NCI-H748 treated with DMSO at 0.1 percent for 48 hours (cell line): ENCODE results near the gene MAGED4B.
"Not testable (repeated sequence)": the region's sequence is repeated elsewhere in the genome, so short reads cannot be mapped to it uniquely, and the experiment has no call there.

Experiments used
- DNase-seq: peaks from one replicate; lab custom pipeline; 2025; lab: John Stamatoyannopoulos, UW

The MAGED4B gene

GRCh38 chrX:52068666-52069640, at the start of gene MAGED4B:
Gene MAGED4B (minus strand): TSS chrX:52069183. CDS start chrX:52068172, 1,011 bp downstream.
- not testable (repeated sequence) for DNase-seq

GRCh38 chrX:52118262-52118661, 49.3 kb upstream of the MAGED4B start:
- DNase-seq, result no peak

- DNase-seq, result no peak
These were observed 13.6 kb upstream of the MAGED4B start for GRCh38 chrX:52082578-52082977.

- no peak for DNase-seq
These were observed 9.1 kb upstream of the MAGED4B start for GRCh38 chrX:52078131-52078530.

GRCh38 chrX:52042288-52042687, 26.7 kb downstream of the MAGED4B start:
- not testable (repeated sequence) for DNase-seq

- no peak for DNase-seq
These were observed 34.8 kb downstream of the MAGED4B start for GRCh38 chrX:52034211-52034610.

- no peak for DNase-seq
These were observed 37.6 kb downstream of the MAGED4B start for GRCh38 chrX:52031371-52031770.

- DNase-seq, result no peak
These were observed 53.2 kb downstream of the MAGED4B start for GRCh38 chrX:52015794-52016193.
